Cardiac muscle cell (in vitro differentiated cells and primary cell): ENCODE data around the gene CYBA. TPM values are rescaled to one million over a fixed set of nuclear protein-coding genes. Genes with fewer than 3 reads are reported as not detected.

Experiments
- DNase-seq, 2 donors: peaks; one replicate each; pipeline versions ENCODE4 v3.0.0 to v3.0.0-alpha.2; 2010 to 2017; ENCODE audit warnings: low read depth in 1 of 2, low spot score in 1 of 2
- H3K27ac ChIP-seq: fragments of 200-600 bp; sonication (generic); 2 replicates; pipeline ENCODE4 v1.5.1; 2016
- H3K27me3 ChIP-seq: fragments of 200-600 bp; sonication (generic); 2 replicates; pipeline ENCODE4 v1.6.0; 2016; ENCODE audit warnings: control low read depth
- H3K36me3 ChIP-seq: fragments of 200-600 bp; sonication (generic); 2 replicates; pipeline ENCODE4 v1.5.1; 2016; ENCODE audit warnings: control low read depth
- H3K4me1 ChIP-seq: fragments of 200-600 bp; sonication (generic); 2 replicates; pipeline ENCODE4 v1.8.1; 2017; ENCODE audit warnings: low read depth, mild to moderate bottlenecking, mixed run types
- H3K4me3 ChIP-seq: fragments of 200-600 bp; sonication (generic); 2 replicates; pipeline ENCODE4 v1.5.1; 2016; ENCODE audit warnings: mild to moderate bottlenecking
- H3K9me3 ChIP-seq: fragments of 200-600 bp; sonication (generic); 2 replicates; pipeline ENCODE4 v1.5.1; 2017; ENCODE audit warnings: low read depth, mild to moderate bottlenecking, control low read depth
- CTCF ChIP-seq: IDR thresholded peaks from 2 replicates; pipeline ENCODE4 v1.5.1; 2012; ENCODE audit warnings: low read depth, mild to moderate bottlenecking, low read length
- polyA plus RNA-seq: library from polyadenylated mRNA; unstranded; fragments of >200 nt; fragmentation: Nextera tagmentation; extraction: Ambion mirVana; gene quantifications from 2 replicates; pipeline ENCODE4 v1.2.1, GENCODE V29; 2016
- total RNA-seq: library from RNA; depleted of rRNA; stranded (reverse); fragments of >200 nt; gene quantifications from 2 replicates; pipeline ENCODE4 v1.2.3, GENCODE V29; 2016

CYBA gene
- total and polyA plus RNA-seq, 2 experiments from 2014 or later = 174 to 233 TPM

GRCh38 chr16:88631384-88631783, 19.5 kb downstream of the CYBA start:
- no peak for TF ChIP-seq CTCF
- Histone ChIP-seq H3K36me3 (peaks cover 23% of the 10 kb centered on the region), H3K4me1 (peaks cover 4% of the 10 kb centered on the region), H3K27ac (no peak overlapping the region), H3K9me3 (no peaks in the 10 kb centered on the region), H3K4me3 (no peak overlapping the region), H3K27me3 (peaks cover 31% of the 10 kb centered on the region)
- no peak for DNase-seq

GRCh38 chr16:88630941-88631340, 19.9 kb downstream of the CYBA start:
- no peak for DNase-seq
- no peak for TF ChIP-seq CTCF
- Histone ChIP-seq H3K36me3 (peaks cover 24% of the 10 kb centered on the region), H3K9me3 (no peaks in the 10 kb centered on the region), H3K27me3 (peaks cover 27% of the 10 kb centered on the region), H3K27ac (no peak overlapping the region), H3K4me1 (peaks cover 4% of the 10 kb centered on the region), H3K4me3 (no peak overlapping the region)

- TF ChIP-seq CTCF = no peak
- Histone ChIP-seq H3K27ac (no peak overlapping the region), H3K27me3 (peaks cover 22% of the 10 kb centered on the region), H3K36me3 (peaks cover 25% of the 10 kb centered on the region), H3K4me3 (no peak overlapping the region), H3K4me1 (peaks cover 4% of the 10 kb centered on the region), H3K9me3 (no peaks in the 10 kb centered on the region)
- DNase-seq = no peak
Measured at GRCh38 chr16:88630433-88630832, 20.4 kb downstream of the CYBA start.

- TF ChIP-seq CTCF = no peak
- DNase-seq = no peak
- Histone ChIP-seq H3K4me3 (no peak overlapping the region), H3K9me3 (no peaks in the 10 kb centered on the region), H3K27ac (no peak overlapping the region), H3K36me3 (peaks cover 25% of the 10 kb centered on the region), H3K4me1 (peaks cover 4% of the 10 kb centered on the region), H3K27me3 (peaks cover 16% of the 10 kb centered on the region)
Measured at GRCh38 chr16:88629835-88630234, 21.0 kb downstream of the CYBA start.

GRCh38 chr16:88628512-88628974, 22.3 kb downstream of the CYBA start:
- peak; percentile 37 for TF ChIP-seq CTCF
- DNase-seq = peak; percentile 20 to 38
- H3K9me3 ChIP-seq = no peaks in the 10 kb centered on the region
- no peak overlapping the region for H3K4me3 ChIP-seq
- no peak overlapping the region for H3K27ac ChIP-seq
- no peaks in the 10 kb centered on the region for H3K4me1 ChIP-seq
- peaks cover 32% of the 10 kb centered on the region for H3K36me3 ChIP-seq
- H3K27me3 ChIP-seq = peaks cover 3% of the 10 kb centered on the region
